Renal cortex interstitium (tissue), 11 donors: ENCODE data around the gene RASA3. TPM values are rescaled to one million over a fixed set of nuclear protein-coding genes. Genes with fewer than 3 reads are reported as not detected.
"Not testable (repeated sequence)": the region's sequence is repeated elsewhere in the genome, so short reads cannot be mapped to it uniquely, and the experiment has no call there.

ENCODE experiments used
- DNase-seq, 11 donors: peaks; one replicate each; pipeline ENCODE4 v3.0.0-alpha.2; 2013; ENCODE audit warnings: low read depth in 9 of 11, low spot score in 4 of 11; ENCODE audit errors: extremely low read depth in 1 of 11
- polyA plus RNA-seq, 3 donors: library from polyadenylated mRNA; unstranded; fragments of 120-200 nt; gene quantifications; one replicate each; pipeline ENCODE4 v1.2.1, GENCODE V29; 2013; ENCODE audit not compliant: insufficient read length in 3 of 3

RASA3 gene
- polyA plus RNA-seq, 3 donors = 11.0 to 14.2 (median 12.5) TPM

DNA sequence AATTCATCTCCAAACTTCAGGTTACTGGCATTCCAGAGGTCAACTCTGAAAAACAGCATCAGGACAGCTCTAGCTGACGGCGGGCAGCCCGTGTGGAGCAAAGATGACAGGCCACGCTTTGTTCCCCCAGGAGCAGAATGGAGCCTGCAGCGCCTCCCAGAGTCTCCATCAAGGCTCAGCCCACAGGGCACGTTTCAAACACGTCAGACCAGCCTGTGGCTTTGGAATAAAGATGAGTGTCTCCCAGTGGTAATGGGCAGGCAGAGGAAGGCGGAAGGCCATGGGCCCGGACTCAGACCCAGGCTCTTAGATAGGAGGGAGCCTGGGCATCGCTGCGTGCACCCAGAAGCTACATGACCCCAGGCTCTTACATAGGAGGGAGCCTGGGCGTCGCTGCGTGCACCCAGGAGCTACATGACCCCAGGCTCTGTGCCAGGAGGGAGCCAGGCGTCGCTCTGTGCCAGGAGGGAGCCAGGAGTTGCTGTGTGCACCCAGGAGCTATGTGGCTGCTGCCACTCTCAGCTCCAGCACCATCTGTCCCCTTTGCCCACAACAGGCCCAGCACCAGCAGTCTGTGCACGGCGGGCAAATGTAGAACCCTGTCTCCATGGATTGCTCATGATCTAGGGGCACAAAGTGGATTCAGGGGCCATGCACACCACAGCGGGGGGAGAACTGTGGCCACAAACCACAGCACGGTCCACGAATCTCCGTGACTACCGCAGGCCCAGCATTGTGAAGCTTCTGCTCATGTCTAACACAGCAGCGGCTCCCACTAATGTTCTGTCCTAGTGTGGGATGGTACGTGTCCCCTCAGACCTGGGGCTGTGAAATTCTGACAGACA lies 110.7 kb downstream of the RASA3 start:
- DNase-seq = no peak

DNA sequence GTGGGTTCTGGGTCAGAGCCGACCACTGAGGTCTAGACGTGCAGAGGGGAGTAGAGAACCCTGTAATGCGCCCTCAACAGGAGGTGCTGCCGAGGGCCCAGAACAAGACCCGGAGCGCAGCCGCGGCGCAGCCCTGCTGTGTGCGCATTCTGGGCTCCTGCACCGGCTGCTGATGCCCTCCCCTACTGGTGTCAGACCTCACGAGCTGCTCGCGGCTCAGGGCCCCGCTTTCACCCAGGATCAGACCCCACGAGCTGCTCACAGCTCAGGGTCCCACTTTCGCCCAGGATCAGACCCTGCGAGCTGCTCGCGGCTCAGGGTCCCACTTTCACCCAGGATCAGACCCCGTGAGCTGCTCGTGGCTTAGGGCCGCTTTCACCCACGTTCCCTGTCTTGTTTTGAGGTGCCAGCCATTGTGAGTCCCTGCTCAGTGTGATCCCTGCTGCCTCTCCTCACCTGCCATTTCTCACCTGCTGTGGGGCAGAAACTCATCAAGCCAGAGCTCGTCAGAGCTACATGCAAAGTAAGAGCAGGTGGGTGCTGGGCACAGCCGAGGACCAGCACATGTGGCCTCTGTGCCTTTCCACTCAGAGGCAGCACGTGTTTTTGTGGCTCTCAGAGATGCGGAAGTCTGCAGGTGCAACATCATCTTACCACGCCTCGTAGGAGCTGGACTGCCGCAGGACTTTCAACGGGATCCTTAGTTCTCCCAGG lies 111.5 kb downstream of the RASA3 start:
- DNase-seq = no peak

DNA sequence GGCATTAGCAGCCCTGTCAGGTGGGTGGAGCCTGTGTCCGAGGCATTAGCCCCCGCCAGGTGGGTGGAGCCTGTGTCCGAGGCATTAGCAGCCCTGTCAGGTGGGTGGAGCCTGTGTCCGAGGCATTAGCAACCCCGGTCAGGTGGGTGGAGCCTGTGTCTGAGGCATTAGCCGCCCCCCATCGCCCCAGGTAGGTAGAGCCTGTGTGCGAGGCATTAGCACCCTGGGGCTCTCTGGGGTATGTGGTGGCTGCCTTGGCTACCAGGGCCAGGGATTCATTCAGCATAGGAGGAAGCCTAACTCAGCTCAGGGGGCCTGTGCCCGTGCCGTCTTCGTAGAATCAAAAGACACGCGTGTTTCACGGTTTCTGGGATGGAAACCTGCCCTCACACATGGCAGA lies 112.3 kb downstream of the RASA3 start:
- not testable (repeated sequence) for DNase-seq

DNA sequence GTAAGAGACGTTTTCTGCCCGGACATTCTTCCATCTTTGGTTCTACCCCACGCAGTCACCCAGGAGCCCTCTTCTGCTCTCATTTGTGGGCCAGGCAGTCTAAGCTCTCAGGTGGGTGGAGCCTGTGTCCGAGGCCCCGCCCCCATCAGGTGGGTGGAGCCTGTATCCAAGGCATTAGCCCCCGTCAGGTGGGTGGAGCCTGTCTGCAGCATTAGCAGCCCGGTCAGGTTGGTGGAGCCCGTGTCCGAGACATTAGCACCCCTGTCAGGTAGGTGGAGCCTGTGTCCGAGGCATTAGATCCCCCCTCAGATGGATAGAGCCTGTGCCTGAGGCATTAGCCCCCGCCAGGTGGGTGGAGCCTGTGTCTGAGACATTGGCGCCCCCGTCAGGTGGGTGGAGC lies 113.1 kb downstream of the RASA3 start:
- no peak for DNase-seq

DNA sequence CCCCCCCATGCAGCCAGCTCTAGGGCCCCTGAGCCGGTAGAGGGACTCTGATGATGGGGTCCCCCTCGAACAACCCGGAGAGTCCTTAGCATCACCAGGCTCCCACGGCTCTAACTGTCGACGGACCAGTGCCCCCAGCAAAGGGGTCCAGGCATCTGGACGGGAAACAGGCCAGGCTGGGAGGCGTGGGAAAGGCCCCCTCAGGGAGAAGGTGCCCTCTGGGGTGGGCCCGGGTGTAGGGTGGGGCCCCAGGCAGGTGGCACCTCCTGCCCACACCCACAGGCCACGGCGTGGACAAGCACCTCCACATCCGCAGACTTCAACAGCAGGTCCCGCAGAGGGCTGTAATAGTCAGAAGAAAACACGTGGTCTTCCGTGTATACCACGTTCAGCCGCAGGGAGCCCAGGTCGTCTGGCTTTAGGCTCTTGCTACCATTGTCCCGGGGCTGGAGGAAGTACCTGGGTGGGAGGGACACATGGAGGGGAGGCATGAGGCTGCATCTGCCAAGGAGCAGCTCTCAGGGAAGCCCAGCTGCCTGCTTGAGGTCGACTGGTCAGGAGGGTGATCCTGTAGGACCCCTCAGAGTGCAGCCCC lies 113.9 kb downstream of the RASA3 start:
- DNase-seq = no peak

DNA sequence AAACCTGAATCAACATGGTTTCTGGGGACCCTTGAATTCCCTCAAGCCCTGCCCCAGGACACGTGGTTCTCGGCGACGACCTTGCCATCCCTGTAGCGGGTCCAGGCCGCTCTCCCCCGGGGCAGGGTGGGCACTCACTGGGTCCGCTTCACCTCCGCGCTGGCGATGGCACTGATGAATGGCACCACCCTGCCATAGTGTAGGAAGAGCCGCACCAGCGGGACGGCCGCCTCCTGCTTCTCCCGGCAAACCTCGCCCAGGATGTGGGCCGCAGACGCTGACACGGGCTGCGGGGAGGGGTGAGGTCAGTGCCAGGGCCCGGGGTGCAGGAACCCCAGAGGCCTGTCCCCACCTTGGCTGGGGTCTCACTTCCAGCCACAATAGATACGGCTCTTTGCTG lies 114.5 kb downstream of the RASA3 start:
- no peak for DNase-seq

DNA sequence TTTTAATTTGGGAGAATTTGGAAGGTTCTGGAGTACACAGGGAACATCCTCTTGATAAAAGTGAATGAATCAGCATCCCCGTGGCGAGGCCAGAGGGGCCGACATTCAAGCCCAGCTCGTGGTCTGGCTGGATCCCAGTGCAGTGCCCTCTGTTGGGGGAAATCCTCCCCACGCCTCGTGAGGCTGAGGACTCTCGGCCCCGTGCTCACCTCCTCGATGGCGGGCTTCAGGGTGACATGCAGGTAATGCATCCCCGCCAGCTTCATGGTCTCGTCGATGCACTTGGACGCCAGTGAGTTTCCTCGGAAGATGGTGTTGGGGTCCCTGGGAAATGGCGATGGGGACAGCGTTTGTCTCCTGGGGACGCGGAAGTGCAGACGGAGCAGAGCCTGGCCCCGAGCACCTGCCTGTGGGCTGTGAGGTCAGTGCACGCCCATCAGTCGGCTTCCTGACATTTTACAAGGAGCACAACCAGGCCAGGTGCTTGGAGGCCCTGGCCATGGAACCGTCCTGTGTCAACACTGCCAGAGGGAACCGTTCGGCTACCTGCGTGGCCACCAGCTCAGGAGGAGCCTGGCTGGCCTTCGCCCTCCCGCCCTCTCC lies 115.3 kb downstream of the RASA3 start:
- no peak for DNase-seq

DNA sequence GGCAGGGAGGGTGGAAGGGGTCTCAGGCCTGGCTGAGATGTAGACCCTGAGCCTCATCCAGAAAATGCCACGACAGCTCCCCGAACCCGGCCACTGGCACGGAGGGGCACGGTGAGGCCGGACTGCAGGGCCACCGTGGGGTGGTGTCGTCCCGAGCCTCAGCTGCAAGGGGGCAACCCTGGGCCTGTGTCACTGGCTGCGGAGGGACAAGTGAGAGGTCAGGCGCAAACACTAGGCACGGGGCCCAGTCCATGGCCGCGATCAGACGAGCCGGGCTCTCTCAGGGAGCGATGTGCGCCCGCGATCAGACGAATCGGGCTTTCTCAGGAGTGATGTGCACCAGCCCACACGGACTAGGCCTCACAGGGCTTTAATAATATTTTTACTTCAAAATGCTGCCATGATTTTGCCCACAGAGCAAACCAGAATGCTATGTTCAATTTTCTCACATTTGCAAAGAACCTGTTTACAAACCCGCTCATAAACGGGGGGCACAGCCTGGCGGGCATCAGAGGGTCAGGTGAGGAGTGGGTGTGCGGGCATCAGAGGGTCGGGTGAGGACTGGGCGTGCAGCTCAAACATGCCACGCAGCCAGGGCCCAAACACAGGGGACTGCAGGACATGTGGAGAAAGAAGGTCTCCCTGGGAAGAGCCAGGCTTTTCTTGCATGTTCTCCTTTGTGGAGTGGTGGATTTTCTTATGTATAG lies 115.9 kb downstream of the RASA3 start:
- no peak for DNase-seq

DNA sequence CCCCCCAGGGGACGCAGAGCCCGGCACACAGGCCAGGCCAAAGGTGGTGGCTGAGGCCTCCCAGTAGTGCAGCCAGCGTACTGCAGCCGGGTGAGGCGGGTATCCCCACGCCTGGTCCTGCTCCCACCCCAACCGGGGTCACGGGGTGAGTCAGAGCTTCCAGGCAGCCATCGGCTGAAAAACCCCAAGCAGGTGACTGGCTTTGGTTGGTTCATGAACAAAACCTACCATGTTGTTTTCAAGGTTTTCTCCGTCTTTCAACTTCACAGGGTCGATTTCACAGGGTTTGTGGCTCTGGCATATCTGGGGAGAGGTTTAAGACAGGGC lies 116.5 kb downstream of the RASA3 start:
- DNase-seq = no peak

DNA sequence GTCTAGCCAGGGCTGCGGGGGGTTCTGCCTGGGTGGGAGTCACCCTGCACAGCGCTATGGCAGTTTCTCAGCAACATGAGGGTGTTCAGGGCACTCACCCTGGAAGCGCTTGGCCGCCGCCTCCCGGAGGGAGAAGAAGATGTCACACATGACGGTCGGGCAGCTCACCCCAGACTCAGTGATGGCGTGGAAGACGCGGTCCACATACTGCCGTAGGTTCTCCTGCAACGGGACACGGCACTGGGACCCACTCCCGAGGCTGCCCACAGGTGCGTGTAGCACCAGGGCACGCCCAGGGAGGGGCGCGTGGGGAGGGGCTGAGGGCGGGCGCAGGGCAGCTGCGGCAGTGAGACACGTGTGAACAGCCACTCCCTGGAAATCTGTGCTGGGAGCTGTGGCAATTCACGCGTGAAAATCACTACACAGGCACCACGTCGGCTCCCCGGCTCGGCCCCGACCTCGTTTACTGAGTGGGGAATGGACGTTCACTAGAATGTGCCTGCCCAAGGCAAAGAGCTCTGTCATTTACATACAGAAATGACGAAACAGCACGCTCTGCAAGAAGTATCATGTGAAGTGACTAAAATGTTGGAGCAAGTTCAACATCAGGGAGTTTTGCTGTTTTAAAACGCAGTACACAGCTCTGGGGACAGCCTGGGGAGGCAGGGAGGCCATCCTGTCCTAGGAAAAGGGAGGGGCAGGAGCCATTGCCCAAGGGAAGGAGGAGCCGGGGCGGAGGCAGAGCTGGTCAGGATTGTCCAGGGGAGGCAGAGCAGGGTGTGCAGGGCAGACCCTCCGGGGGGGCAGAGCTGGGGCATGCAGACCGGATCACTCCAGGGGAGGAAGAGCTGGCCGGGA lies 117.1 kb downstream of the RASA3 start:
- DNase-seq = no peak

DNA sequence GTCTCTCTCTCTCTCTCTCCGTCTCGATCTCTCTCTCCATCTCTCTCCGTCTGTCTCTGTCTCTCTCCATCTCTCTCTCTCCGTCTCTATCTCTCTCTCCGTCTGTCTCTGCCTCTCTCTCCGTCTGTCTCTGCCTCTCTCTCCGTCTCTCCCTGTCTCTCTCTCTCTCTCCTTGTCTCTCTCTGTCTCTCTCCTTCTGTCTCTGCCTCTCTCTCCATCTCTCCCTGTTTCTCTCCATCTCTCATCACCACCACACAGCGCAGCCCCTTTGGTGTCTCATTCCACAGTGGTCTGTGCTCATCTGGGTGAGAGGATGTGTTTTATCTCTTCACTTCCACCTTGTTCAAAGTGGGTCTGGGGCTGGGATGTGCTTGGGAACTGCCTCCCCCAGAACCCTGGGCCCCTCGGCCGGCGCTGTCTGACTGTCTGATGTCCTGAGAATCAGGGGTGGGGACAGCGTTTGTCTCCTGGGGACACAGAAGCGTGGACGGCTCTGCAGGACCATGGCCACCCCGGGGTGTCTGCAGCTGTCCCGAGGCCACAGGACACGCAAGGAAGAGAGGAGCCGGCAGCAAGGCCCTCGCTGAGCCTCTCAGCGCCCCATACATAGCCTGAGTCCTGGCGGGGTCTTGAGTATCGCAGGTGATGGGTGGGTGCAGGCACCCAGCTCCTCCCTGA lies 118.3 kb downstream of the RASA3 start:
- no peak for DNase-seq

DNA sequence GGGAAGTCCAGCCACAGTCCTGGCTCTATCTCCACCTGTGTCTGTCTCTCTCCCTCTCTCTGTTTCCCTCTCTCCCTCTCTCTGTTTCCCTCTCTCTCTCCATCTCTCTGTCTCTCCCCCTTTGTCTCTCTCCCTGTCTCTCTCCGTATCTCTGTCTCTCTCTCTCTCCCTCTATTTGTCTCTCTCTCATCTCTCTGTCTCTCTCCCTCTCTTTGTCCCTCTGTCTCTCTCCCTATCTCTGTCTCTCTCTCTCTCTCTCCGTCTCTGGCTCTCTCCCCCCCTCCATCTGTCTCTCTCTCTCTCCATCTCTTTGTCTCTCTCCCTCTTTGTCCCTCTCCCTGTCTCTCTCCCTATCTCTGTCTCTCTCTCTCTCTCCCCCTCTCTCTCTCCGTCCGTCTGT lies 119.1 kb downstream of the RASA3 start:
- no peak for DNase-seq

DNA sequence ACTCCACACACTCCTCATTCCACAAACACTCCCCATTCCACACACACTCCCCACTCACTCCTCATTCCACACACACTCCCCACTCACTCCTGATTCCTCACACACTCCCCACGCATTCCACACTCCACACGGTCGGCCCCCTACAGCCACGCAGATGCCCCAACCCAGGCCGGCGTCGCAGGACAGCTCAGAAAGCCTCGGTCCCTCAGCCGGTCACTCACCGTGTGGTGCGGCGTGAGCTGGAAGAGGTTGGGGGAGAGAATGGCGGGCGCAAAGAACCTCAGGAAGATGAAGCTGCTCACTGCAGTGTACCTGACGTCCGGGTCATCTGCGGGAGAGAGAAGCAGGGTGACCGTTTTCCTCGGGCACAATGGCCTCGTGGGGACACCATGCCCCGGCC lies 119.5 kb downstream of the RASA3 start:
- no peak for DNase-seq

DNA sequence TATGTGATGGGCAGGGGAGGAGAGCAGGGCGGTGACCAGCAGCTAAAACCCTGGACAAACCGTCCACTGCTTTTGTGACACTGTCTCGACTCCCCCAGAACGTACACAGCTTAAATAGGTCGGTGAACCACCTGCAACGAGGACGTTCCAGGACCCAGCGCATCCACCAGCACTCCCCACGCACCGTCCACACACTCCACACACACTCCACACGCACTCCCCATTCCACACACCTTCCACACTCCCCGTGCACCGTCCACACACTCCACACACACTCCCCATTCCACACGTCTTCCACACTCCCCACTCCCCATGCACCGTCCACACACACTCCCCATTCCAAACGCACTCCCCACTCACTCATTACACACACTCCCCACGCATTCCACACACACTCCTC lies 120.3 kb downstream of the RASA3 start:
- no peak for DNase-seq

DNA sequence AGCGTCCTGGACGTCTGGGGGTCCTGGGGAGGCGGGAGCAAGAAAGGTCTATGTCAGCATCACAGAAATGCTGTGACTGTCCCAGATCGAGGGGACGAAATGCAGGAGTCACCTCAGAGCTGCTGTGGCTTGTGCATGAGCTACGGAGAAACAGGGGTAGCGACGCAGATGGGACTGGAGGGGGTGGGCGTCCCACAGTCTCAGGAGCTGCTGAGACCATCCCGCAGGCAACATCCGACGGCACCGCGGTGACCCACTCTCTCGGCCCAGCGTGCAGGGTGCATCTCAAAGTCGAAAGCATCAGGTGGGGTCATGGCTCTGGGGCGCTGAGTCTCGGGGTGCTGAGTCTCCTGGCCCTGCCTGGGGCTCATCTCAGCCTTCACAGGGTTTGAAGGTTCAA lies 121.2 kb downstream of the RASA3 start:
- no peak for DNase-seq

DNA sequence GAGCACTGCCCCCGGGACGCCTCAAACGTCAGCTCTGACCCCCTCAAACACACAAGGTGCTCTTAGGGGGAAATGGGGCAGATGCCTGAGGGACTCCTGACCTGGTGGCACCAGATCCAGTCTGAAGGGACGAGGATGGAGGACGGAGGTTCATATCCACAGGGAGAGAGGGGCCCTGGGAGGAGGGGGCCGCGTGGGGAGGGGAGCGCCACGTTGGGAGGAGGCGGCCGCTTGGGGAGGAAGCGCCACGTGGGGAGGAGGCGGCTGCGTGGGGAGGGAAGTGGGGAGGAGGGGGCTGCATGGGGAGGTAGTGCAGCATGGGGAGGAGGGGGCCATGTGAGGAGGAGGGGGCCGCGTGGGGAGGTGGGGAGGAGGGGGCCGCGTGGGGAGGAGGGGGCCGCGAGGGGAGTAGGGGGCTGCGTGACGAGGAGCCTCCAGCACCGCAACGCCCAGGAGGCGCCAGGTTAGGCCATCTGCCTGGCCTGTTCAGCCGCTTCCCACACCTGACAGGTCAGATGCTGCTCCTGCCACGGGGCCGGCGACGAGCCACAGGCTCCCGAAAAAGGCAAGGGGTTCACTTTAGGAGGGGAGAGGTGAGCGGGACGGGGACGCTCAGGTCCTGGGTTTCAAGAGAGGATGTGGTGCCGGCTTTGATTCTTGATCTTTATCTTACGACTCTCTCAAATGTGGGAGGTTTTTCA lies 121.9 kb downstream of the RASA3 start:
- DNase-seq = no peak

DNA sequence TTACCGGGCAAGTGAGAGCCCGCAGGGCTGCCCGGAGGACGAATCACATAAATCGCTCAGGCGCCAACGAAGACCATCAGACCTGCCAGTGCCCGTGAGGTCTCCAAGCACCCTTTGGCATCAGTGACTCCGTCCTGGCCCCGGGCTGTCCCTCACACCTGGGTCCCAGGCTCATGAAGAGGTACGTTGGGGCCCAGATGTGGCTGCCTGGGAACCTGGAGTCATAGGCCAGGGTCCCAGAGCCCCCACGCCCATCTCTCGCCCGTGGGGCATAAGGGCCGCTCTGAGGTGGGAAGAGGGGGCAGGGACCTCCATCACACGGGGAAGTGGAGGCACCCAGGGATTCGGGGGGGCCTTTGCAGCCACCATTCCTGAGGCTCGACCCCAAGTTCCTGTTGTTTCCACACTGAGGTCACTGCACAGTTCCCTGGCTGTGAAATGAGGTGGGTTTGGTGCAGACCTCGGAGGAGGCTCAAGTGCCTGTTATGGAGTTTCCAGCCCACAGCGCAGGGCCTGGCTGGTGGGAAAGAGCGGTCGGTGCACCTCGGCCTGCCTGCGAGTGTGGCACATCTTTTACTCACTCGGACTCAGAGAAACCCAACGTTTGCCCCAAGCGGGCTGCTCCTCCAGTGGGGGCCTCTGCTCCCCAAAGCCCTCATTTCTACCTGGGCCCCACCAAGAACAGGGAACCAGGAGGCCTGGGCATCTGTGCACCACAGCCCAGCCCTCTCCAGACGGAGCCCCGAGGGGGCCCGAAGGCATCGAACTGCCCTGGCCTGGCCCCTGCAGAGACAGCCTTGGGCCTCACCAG lies 122.6 kb downstream of the RASA3 start:
- DNase-seq = no peak
